ENCODE results near the gene CNGA2.

Gene CNGA2

GRCh38 chrX:151789179-151789800, 54.7 kb downstream of the CNGA2 start:
- no peak for TF ChIP-seq GATA3 (IDR thresholded peaks at IDR 0.05; ENCODE audit: low read depth, low read length)
- no peak for TF ChIP-seq GATA2 (IDR thresholded peaks at IDR 0.05; ENCODE audit: low read depth, low read length)

DNA sequence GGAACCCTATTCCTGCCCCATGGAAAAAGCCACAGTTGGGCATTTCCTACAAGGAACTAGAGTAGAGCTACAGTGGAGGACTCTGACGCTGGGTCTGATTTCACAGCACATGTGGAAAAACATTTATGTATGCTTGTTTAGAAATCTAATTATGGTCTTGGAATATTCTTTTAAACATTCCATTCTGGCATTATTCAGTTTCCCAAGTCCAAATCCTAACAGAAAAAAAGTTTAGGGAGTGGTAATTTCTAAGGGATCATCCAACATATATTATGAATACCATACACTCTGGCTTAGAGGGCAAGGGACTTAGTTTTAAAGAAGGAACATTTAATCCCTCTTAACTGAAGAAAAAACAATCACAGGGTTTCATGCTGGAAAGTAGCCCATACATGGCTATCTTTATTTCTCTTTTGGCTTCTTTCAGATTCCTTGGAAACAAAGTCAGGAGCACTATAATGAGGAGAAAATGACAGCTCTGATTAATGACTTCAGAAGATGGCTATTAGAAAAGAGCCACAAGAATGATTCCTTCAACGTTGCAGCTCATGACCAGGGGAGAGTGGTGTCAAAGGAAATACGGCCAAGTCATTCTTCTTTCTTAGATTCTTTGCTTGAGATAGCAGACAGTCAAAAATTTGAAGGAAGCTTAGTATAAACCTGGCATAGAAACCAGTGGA, 56.1 kb downstream of the CNGA2 start:
- TF ChIP-seq GATA2 (IDR thresholded peaks at IDR 0.05; ENCODE audit: low read depth, low read length) = no peak
- TF ChIP-seq GATA3 (IDR thresholded peaks at IDR 0.05; ENCODE audit: low read depth, low read length) = no peak

DNA sequence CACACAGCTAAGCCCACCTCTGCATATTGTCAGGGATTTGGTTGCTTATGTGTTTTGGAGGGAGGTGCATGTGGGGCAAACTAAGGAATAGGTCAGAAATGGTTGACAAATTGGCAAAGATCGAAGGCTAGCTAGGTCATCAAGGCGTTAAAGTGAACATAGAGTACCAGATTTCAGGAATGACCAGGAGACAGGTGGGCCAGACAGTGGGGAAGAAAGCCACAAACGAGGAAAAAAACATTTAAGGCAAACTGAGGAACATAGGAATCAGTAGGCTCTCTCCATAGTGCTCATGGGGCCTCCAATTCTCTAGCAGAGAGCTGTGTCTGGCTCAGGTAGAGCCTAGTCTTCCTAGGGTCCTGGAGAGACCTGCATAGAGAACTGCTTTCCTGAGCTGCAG, 57.4 kb downstream of the CNGA2 start:
- TF ChIP-seq GATA3 (IDR thresholded peaks at IDR 0.05; ENCODE audit: low read depth, low read length) (no peak), GATA2 (IDR thresholded peaks at IDR 0.05; ENCODE audit: low read depth, low read length) (no peak)

GRCh38 chrX:151792505-151792904, 58.0 kb downstream of the CNGA2 start:
- TF ChIP-seq GATA2 (IDR thresholded peaks at IDR 0.05; ENCODE audit: low read depth, low read length) = no peak

- TF ChIP-seq GATA2 (IDR thresholded peaks at IDR 0.05; ENCODE audit: low read depth, low read length) (no peak), GATA3 (IDR thresholded peaks at IDR 0.05; ENCODE audit: low read depth, low read length) (no peak)
Observed at GRCh38 chrX:151793886-151794285, 59.3 kb downstream of the CNGA2 start.
